ENCODE data around the gene FBXW12.

DNA sequence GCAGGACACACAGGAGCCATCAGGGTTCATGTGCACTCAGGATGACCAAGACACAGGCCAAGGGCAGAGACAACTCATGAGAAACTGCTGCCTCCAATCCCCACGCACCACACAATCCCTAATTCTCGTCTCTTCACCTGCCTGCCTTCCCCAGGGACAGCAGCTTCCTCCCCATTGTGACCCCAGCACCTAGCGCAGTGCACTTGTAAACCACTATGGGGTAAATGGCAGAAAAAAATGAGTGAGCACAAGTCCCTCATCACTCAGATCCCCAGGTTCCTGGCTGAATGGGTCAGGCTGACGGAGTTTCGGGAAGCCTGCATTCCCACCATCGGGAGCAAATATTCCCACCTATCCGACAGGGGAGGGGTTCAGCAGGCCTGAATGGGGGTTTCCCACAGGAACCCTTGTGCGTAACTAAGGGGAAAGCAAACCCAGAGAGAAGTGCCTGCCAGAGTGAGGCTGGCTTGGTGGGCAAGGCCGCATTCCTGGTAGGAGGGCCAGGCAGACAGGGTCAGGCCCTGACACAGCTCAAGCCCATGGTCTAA is 39.1 kb downstream of the FBXW12 start:
- TF ChIP-seq, protein P1, sequence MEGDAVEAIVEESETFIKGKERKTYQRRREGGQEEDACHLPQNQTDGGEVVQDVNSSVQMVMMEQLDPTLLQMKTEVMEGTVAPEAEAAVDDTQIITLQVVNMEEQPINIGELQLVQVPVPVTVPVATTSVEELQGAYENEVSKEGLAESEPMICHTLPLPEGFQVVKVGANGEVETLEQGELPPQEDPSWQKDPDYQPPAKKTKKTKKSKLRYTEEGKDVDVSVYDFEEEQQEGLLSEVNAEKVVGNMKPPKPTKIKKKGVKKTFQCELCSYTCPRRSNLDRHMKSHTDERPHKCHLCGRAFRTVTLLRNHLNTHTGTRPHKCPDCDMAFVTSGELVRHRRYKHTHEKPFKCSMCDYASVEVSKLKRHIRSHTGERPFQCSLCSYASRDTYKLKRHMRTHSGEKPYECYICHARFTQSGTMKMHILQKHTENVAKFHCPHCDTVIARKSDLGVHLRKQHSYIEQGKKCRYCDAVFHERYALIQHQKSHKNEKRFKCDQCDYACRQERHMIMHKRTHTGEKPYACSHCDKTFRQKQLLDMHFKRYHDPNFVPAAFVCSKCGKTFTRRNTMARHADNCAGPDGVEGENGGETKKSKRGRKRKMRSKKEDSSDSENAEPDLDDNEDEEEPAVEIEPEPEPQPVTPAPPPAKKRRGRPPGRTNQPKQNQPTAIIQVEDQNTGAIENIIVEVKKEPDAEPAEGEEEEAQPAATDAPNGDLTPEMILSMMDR (IDR thresholded peaks at IDR 0.05), result no peak
- TF ChIP-seq POLR2A (IDR thresholded peaks at IDR 0.05), result no peak
